ENCODE data around the gene UBIAD1.

UBIAD1 gene, protein sequence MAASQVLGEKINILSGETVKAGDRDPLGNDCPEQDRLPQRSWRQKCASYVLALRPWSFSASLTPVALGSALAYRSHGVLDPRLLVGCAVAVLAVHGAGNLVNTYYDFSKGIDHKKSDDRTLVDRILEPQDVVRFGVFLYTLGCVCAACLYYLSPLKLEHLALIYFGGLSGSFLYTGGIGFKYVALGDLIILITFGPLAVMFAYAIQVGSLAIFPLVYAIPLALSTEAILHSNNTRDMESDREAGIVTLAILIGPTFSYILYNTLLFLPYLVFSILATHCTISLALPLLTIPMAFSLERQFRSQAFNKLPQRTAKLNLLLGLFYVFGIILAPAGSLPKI

DNA sequence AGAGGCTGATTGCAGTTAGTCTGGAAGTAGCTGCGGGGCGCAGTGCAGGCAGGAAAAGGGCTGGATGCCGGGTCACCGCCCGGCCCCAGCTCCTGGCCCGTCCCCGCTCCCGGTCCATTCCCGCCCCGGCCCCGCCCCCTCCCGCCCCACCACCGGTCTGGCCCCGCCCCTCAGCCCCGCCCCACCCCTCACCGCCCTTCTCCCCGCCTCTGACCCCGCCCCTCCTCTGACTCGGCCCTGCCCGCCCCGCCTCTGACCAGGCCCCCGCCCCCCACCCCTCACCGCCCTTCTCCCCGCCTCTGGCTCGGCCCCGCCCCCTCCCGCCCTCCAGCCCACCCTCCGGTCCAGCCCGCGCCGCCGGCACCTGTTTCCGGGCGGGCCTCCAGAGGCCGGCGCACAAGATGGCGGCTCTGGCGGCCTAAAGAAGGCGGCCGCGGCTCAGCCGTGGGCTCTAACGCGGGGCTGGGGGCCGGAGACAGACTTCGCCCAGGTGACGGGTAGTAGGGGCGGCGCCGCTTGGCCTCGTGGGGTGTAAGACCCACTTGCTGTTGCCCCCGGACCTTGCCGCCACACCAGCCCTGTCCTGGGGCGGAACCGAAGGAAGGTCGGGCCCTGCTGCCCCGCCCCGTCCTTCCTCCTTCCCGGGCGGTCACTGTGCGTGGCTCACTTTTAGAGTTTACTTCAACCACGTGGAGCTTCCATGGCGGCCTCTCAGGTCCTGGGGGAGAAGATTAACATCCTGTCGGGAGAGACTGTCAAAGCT lies at the start of gene UBIAD1:
UBIAD1 (plus strand) TSS at position 367 of the 763 bp plus-strand sequence; CDS start at position 701, 334 bp downstream.
- peak within 1 kb of the TSS; percentile 94 to 97 for H3K4me3 ChIP-seq (ENCODE audit: low read length in 2 of 2)
- H3K36me3 ChIP-seq (ENCODE audit: control insufficient read depth in 2 of 2, insufficient read depth in 2 of 2, low read length in 2 of 2), result no peaks in the 10 kb centered on the region
- H3K4me1 ChIP-seq (ENCODE audit: control insufficient read depth, insufficient read depth, low read length), result peaks cover 24% of the 10 kb centered on the region
- peak within 1 kb of the TSS; percentile 76 for H3K27ac ChIP-seq (ENCODE audit: low read length)
- peak within 1 kb of the TSS; percentile 89 to 94 for H3K9ac ChIP-seq (ENCODE audit: low read length in 2 of 2)
- no peaks in the 10 kb centered on the region for H3K9me3 ChIP-seq (ENCODE audit: control insufficient read depth in 2 of 2, low read length in 2 of 2)
- no peaks in the 10 kb centered on the region for H3K27me3 ChIP-seq (ENCODE audit: control insufficient read depth in 1 of 2, insufficient read depth in 2 of 2, low read length in 2 of 2)

DNA sequence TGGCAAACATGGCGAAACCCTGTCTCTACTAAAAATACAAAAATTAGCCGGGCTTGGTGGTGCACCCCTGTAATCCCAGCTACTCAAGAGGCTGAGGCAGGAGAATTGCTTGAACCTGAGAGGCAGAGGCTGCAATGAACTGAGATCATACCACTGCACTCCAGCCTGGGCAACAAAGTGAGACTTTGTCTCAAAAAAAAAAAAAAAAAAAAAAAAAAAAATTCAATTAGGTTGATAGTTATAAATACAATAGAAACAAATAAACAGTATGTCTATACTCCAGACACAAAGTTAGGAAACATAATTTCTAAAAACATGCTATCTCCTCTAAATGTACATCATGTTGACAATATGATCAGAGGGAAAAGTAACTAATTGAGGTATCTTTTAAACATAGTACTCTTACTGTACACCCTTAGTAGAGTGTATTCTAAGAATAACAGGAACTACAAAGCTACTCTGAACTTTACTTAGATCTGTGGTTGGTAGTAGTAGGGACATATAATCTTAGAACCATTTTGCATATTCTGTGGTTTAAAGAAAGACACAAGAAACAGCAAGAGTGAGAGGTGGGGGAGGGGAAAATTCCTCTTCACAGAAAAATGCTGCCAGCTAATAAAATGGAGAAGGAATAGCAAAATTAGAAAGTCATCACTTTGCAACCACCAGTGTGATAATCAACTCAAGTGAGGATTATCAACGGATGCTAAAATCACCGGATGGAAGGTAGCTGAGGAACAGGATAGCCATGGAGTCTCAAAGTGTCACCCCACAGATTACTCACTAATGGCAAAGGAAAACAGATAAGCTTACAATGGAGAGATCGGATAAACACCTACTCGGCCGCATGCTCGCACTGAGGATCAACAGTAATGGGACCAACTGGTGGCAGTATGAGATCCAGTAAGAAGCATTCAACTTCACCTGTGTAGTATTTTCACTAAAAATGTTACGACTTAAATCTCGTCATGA lies 45.6 kb upstream of the UBIAD1 start:
- peaks cover 43 to 46% of the 10 kb centered on the region in 2 donors for H3K36me3 ChIP-seq (ENCODE audit: control insufficient read depth in 2 of 2, insufficient read depth in 2 of 2, low read length in 2 of 2)
- no peaks in the 10 kb centered on the region for H3K27me3 ChIP-seq (ENCODE audit: control insufficient read depth in 1 of 2, insufficient read depth in 2 of 2, low read length in 2 of 2)
- no peak overlapping the region for H3K27ac ChIP-seq (ENCODE audit: low read length)
- no peak overlapping the region for H3K4me3 ChIP-seq (ENCODE audit: low read length in 2 of 2)
- H3K9me3 ChIP-seq (ENCODE audit: control insufficient read depth in 2 of 2, low read length in 2 of 2), result no peaks in the 10 kb centered on the region
- H3K4me1 ChIP-seq (ENCODE audit: control insufficient read depth, insufficient read depth, low read length), result no peaks in the 10 kb centered on the region
- no peak overlapping the region for H3K9ac ChIP-seq (ENCODE audit: low read length in 2 of 2)

DNA sequence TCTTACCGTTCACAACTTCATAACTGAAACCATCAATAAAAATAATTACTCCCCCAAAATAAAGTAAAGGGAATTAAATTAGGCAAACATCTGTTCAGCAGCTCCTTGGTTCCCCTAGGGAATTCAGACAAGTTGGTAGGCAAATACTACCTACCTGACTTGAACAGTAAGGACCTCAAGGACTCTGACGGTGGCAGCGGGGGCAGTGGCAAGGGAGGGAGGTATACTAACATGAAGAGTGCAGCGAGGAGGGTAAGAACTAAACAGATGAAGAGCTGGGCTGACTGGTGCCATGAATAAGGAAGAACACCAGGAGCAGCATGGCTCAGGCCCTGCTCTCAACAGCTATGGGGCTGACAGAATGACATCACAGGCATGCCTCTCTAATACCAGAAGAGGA lies 43.8 kb upstream of the UBIAD1 start:
- H3K36me3 ChIP-seq (ENCODE audit: control insufficient read depth in 2 of 2, insufficient read depth in 2 of 2, low read length in 2 of 2), result peaks cover 56 to 58% of the 10 kb centered on the region in 2 donors
- H3K9me3 ChIP-seq (ENCODE audit: control insufficient read depth in 2 of 2, low read length in 2 of 2), result no peaks in the 10 kb centered on the region

DNA sequence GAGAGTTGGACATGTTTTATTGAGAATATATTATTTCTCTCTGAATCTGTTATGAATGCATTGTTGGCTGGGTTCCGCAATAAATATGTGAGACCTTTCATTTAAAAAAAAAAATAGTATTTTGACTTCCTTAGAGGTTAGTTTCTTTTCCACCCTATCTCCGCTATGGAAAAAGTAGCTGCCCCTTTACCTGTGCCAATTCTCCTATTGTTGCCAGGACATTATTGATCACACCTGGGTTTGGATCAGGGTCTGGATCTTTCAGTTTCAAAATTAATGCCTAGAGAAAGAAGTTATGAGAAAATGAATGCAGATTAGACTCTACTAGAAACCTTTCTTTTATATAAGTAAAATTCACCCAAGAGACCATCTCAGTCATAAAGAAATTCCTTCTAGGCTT lies 39.8 kb upstream of the UBIAD1 start:
- Histone ChIP-seq H3K9me3 (ENCODE audit: control insufficient read depth in 2 of 2, low read length in 2 of 2) (no peaks in the 10 kb centered on the region), H3K9ac (ENCODE audit: low read length in 2 of 2) (no peak overlapping the region), H3K4me1 (ENCODE audit: control insufficient read depth, insufficient read depth, low read length) (no peaks in the 10 kb centered on the region), H3K27ac (ENCODE audit: low read length) (no peak overlapping the region), H3K27me3 (ENCODE audit: control insufficient read depth in 1 of 2, insufficient read depth in 2 of 2, low read length in 2 of 2) (no peaks in the 10 kb centered on the region), H3K4me3 (ENCODE audit: low read length in 2 of 2) (no peak overlapping the region), H3K36me3 (ENCODE audit: control insufficient read depth in 2 of 2, insufficient read depth in 2 of 2, low read length in 2 of 2) (peaks cover 69 to 75% of the 10 kb centered on the region in 2 donors)

More for the DNA sequence above, 43.8 kb upstream of the UBIAD1 start:
- H3K4me3 ChIP-seq (ENCODE audit: low read length in 2 of 2), result no peak overlapping the region
- no peaks in the 10 kb centered on the region for H3K27me3 ChIP-seq (ENCODE audit: control insufficient read depth in 1 of 2, insufficient read depth in 2 of 2, low read length in 2 of 2)
- H3K4me1 ChIP-seq (ENCODE audit: control insufficient read depth, insufficient read depth, low read length), result no peaks in the 10 kb centered on the region
- H3K27ac ChIP-seq (ENCODE audit: low read length), result no peak overlapping the region
- no peak overlapping the region for H3K9ac ChIP-seq (ENCODE audit: low read length in 2 of 2)

DNA sequence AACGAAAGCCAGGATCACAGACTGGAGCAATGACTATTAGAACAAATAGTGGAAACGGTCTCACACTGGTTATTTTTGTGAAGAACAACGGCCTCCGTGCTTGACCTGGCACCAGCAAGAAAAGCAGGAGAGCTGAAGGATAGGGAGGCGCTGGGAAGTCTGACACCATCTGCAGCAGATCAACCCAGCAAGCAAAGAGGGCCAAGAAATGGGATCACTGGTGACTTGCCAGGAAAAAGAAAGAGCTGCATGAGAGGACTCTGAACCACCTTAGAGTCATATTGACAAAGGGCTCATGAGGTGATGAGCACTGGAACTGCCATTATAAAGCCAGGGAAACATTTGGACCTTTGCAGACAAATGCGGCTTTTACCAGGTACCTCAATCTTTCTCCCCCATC lies 35.6 kb upstream of the UBIAD1 start:
- Histone ChIP-seq H3K9ac (ENCODE audit: low read length in 2 of 2) (no peak overlapping the region), H3K36me3 (ENCODE audit: control insufficient read depth in 2 of 2, insufficient read depth in 2 of 2, low read length in 2 of 2) (peaks cover 55 to 60% of the 10 kb centered on the region in 2 donors), H3K27me3 (ENCODE audit: control insufficient read depth in 1 of 2, insufficient read depth in 2 of 2, low read length in 2 of 2) (no peaks in the 10 kb centered on the region), H3K4me1 (ENCODE audit: control insufficient read depth, insufficient read depth, low read length) (no peaks in the 10 kb centered on the region), H3K27ac (ENCODE audit: low read length) (no peak overlapping the region), H3K9me3 (ENCODE audit: control insufficient read depth in 2 of 2, low read length in 2 of 2) (no peaks in the 10 kb centered on the region), H3K4me3 (ENCODE audit: low read length in 2 of 2) (no peak overlapping the region)

DNA sequence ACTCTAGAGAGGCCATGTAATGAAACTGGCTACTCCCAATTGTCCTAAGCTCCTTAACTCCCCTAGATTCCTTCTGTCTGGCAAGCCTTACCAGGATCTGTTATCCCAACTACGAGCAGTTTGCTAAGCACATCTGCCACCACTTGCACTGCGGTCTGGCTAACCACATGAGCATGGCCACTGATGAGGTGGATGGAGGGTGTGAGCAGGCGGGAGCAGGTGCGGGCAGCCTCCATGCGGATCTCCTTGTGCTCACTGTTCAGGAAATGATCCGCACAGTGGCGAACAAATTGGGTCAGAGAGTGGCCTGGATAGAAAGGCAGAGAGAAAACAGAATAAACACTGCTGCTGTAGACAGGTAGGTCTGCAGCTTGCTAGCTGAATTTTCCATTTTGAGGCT lies 34.7 kb upstream of the UBIAD1 start:
- Histone ChIP-seq H3K4me1 (ENCODE audit: control insufficient read depth, insufficient read depth, low read length) (no peaks in the 10 kb centered on the region), H3K27ac (ENCODE audit: low read length) (no peak overlapping the region), H3K27me3 (ENCODE audit: control insufficient read depth in 1 of 2, insufficient read depth in 2 of 2, low read length in 2 of 2) (no peaks in the 10 kb centered on the region), H3K36me3 (ENCODE audit: control insufficient read depth in 2 of 2, insufficient read depth in 2 of 2, low read length in 2 of 2) (peaks cover 58 to 63% of the 10 kb centered on the region in 2 donors), H3K9me3 (ENCODE audit: control insufficient read depth in 2 of 2, low read length in 2 of 2) (no peaks in the 10 kb centered on the region), H3K4me3 (ENCODE audit: low read length in 2 of 2) (no peak overlapping the region), H3K9ac (ENCODE audit: low read length in 2 of 2) (no peak overlapping the region)

DNA sequence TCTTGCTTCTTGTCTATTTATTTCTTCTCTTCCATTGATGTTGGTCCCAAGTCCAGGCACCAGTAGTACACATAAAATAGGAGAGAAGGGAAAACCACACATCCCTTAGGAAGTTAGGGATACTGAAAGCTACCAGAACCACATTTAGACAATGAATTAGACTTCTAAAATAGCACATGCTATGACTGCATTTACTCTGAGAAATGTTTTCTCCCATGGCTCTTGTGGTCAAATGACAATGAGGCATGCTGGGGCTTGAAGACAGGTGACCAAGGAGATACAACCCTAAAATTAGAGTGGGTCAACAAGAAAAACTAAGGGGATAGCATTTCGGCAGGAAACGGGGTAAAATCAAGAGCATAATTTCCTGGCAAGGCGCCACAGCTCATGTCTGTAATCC lies 27.8 kb upstream of the UBIAD1 start:
- no peaks in the 10 kb centered on the region for H3K27me3 ChIP-seq (ENCODE audit: control insufficient read depth in 1 of 2, insufficient read depth in 2 of 2, low read length in 2 of 2)
- no peaks in the 10 kb centered on the region for H3K9me3 ChIP-seq (ENCODE audit: control insufficient read depth in 2 of 2, low read length in 2 of 2)
- no peak overlapping the region for H3K9ac ChIP-seq (ENCODE audit: low read length in 2 of 2)
- no peaks in the 10 kb centered on the region for H3K4me1 ChIP-seq (ENCODE audit: control insufficient read depth, insufficient read depth, low read length)
- H3K36me3 ChIP-seq (ENCODE audit: control insufficient read depth in 2 of 2, insufficient read depth in 2 of 2, low read length in 2 of 2), result peaks cover 49 to 50% of the 10 kb centered on the region in 2 donors
- no peak overlapping the region for H3K27ac ChIP-seq (ENCODE audit: low read length)
- H3K4me3 ChIP-seq (ENCODE audit: low read length in 2 of 2), result no peak overlapping the region

DNA sequence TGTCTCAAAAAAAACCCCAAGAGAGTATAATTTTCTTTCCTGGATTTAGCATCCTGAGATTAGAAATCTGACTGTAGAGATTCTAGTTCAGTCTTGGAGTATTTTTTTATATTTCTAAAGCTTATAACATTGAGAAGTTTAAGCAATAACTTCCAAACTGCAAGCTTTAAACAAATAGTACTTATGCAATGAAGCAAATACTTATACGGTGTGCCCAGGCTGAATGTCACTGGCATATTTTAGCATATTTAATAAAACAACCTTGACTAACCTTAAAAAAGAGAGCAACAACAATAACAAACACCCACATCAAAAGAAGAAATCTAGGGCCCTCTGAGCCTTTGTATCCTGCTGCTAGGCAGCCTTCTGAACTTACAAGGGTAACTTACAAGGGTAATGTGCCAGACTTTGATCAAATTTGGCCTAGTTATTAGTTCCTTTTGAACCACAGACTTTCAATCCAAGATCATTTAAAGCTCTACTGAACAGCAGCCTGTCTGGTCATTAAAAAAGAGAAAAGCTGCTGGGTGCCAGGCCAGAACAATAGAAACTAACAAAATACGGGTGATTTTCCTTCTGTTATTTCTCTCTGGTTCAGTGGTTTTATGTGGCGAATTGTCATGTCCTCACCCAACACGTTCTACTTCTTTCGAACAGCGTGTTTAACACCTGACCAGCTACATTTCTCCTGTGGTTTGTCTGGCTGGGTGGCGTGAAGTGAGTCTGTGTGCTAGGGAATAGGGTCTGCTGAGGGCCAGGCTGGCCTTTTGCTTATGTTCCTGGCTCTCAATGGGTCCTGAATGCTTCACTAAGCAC lies 26.9 kb upstream of the UBIAD1 start:
- Histone ChIP-seq H3K27me3 (ENCODE audit: control insufficient read depth in 1 of 2, insufficient read depth in 2 of 2, low read length in 2 of 2) (no peaks in the 10 kb centered on the region), H3K9me3 (ENCODE audit: control insufficient read depth in 2 of 2, low read length in 2 of 2) (no peaks in the 10 kb centered on the region), H3K27ac (ENCODE audit: low read length) (no peak overlapping the region), H3K4me1 (ENCODE audit: control insufficient read depth, insufficient read depth, low read length) (no peaks in the 10 kb centered on the region), H3K9ac (ENCODE audit: low read length in 2 of 2) (no peak overlapping the region), H3K4me3 (ENCODE audit: low read length in 2 of 2) (no peak overlapping the region), H3K36me3 (ENCODE audit: control insufficient read depth in 2 of 2, insufficient read depth in 2 of 2, low read length in 2 of 2) (peaks cover 45 to 56% of the 10 kb centered on the region in 2 donors)

DNA sequence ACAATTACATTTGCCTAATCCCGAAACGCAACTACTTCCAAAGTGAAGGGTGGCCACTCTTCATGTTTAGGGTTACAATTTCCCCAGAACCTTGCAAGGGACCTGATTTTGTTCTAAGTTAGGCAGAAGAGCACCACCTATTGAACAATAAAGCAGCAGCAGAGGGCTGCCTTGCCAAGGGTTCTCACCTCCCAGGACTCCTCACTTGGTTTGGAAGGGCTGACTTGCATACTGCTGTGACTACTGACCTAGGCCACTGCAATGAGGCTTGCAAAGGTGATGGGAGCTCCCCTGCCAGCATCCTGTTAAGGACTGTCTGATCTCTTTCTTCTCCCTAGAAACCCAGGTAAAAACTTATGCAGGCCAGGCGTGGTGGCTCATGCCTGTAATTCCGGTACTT lies 24.8 kb upstream of the UBIAD1 start:
- Histone ChIP-seq H3K36me3 (ENCODE audit: control insufficient read depth in 2 of 2, insufficient read depth in 2 of 2, low read length in 2 of 2) (peaks cover 44 to 60% of the 10 kb centered on the region in 2 donors), H3K4me1 (ENCODE audit: control insufficient read depth, insufficient read depth, low read length) (no peaks in the 10 kb centered on the region), H3K27ac (ENCODE audit: low read length) (no peak overlapping the region), H3K4me3 (ENCODE audit: low read length in 2 of 2) (no peak overlapping the region), H3K9me3 (ENCODE audit: control insufficient read depth in 2 of 2, low read length in 2 of 2) (no peaks in the 10 kb centered on the region), H3K27me3 (ENCODE audit: control insufficient read depth in 1 of 2, insufficient read depth in 2 of 2, low read length in 2 of 2) (no peaks in the 10 kb centered on the region), H3K9ac (ENCODE audit: low read length in 2 of 2) (no peak overlapping the region)

DNA sequence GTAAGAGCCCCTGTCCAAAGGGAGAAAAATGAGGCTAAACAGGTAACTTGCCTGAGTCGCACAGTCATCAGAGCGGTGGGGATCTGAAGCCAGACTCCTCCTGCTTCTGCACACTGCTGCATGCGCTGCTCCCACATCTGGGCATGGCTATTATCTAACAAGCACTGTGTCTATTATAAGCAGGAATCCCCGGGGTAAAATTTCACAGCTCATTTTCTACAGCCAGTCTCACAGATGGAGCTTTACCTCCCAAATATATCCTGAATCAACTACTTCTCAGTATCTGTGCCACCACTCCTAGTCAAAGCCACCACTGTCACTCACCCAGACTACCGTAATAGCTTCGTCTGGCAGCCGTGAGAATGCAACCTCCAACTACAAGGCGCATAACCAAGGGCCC lies 20.5 kb upstream of the UBIAD1 start:
- H3K9ac ChIP-seq (ENCODE audit: low read length in 2 of 2), result no peak overlapping the region
- no peaks in the 10 kb centered on the region for H3K9me3 ChIP-seq (ENCODE audit: control insufficient read depth in 2 of 2, low read length in 2 of 2)
- H3K27me3 ChIP-seq (ENCODE audit: control insufficient read depth in 1 of 2, insufficient read depth in 2 of 2, low read length in 2 of 2), result no peaks in the 10 kb centered on the region
- no peaks in the 10 kb centered on the region for H3K4me1 ChIP-seq (ENCODE audit: control insufficient read depth, insufficient read depth, low read length)
- no peak overlapping the region for H3K4me3 ChIP-seq (ENCODE audit: low read length in 2 of 2)
- no peak overlapping the region for H3K27ac ChIP-seq (ENCODE audit: low read length)
- peaks cover 47 to 59% of the 10 kb centered on the region in 2 donors for H3K36me3 ChIP-seq (ENCODE audit: control insufficient read depth in 2 of 2, insufficient read depth in 2 of 2, low read length in 2 of 2)

Data from stomach smooth muscle (tissue), 2 donors.